ENCODE data around the gene FFAR1. TPM values are rescaled to one million over a fixed set of nuclear protein-coding genes. Genes with fewer than 3 reads are reported as not detected.

FFAR1 gene
- total and polyA plus RNA-seq, 2 experiments from 2014 or later, result not detected

DNA sequence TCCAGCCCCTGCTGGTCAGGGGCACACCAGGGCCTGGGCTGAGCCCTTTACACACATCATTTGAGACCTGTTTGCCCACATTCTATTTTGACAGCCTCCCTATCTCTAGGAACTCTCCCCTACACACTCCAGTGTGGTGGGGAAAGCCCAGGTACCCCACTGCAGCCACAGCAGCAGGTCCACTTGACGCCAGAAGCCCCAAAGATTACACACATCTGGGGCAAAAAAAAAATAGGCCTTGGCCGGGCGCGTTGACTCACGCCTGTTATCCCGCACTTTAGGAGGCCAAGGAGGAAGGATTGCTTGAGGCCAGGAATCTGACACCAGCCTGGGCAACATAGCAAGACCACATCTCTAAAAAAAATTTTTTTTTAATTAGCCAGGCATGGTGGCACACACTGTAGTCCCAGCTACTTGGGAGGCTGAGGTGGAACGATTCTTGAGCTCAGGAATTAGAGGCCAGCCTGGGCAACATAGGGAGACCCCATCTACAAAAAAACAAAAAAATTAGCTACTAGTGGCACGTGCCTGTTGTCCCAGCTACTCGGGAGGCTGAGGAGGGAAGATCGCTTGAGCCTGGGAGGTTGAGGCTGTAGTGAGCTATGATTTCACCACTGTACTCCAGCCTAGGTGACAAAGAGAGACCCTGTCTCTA lies 36.8 kb upstream of the FFAR1 start (continued):
- TF ChIP-seq, protein P1, sequence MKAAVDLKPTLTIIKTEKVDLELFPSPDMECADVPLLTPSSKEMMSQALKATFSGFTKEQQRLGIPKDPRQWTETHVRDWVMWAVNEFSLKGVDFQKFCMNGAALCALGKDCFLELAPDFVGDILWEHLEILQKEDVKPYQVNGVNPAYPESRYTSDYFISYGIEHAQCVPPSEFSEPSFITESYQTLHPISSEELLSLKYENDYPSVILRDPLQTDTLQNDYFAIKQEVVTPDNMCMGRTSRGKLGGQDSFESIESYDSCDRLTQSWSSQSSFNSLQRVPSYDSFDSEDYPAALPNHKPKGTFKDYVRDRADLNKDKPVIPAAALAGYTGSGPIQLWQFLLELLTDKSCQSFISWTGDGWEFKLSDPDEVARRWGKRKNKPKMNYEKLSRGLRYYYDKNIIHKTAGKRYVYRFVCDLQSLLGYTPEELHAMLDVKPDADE (IDR thresholded peaks at IDR 0.05), result no peak
- TF ChIP-seq, protein P2, sequence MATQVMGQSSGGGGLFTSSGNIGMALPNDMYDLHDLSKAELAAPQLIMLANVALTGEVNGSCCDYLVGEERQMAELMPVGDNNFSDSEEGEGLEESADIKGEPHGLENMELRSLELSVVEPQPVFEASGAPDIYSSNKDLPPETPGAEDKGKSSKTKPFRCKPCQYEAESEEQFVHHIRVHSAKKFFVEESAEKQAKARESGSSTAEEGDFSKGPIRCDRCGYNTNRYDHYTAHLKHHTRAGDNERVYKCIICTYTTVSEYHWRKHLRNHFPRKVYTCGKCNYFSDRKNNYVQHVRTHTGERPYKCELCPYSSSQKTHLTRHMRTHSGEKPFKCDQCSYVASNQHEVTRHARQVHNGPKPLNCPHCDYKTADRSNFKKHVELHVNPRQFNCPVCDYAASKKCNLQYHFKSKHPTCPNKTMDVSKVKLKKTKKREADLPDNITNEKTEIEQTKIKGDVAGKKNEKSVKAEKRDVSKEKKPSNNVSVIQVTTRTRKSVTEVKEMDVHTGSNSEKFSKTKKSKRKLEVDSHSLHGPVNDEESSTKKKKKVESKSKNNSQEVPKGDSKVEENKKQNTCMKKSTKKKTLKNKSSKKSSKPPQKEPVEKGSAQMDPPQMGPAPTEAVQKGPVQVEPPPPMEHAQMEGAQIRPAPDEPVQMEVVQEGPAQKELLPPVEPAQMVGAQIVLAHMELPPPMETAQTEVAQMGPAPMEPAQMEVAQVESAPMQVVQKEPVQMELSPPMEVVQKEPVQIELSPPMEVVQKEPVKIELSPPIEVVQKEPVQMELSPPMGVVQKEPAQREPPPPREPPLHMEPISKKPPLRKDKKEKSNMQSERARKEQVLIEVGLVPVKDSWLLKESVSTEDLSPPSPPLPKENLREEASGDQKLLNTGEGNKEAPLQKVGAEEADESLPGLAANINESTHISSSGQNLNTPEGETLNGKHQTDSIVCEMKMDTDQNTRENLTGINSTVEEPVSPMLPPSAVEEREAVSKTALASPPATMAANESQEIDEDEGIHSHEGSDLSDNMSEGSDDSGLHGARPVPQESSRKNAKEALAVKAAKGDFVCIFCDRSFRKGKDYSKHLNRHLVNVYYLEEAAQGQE (IDR thresholded peaks at IDR 0.05; ENCODE audit: unreplicated experiment), result no peak
- no peak for TF ChIP-seq EZH2 (IDR thresholded peaks at IDR 0.05; ENCODE audit: low read depth, unreplicated experiment)

DNA sequence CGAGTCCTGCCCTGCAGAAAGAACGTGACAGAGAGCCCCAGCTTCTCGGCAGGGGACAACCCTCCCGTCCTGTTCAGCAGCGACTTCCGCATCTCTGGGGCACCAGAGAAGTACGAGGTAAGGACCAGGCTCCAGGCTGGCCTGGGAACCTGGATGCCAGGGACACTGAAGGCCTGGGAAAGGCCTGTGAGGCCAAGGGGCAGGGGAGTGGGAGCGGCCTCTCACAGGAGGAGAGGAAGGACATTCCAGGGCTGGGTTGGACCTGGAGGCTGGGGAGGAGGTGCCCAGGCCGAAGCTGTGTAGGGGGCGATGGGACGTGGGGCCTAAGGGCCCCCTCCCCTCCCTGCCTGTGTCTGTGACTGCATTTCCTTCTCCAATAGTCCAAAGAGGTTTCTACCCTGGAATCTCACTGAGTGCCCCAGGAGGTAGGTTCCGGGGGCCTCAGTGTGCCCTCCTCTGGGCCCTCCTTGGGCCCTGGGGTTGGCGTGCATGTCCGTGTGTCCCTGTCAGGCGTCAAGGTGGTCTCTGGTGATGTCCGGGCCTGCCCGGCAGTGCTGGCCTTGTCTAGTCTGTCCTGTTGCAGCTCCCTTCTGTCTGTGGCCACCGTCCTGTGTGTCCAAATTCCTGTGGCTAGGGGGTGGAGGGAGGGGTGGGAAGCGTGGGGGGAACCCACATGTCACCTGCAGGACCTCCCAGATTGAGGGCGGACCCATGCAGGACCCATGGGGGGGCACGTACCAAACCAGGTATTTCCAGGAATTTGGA lies 35.6 kb upstream of the FFAR1 start:
- DNase-seq (ENCODE audit: low spot score), result no peak
- no peak overlapping the region for H3K27ac Mint-ChIP-seq
- no peaks in the 10 kb centered on the region; the same call in 2 of the 3 replicates for H3K4me1 Mint-ChIP-seq
- H3K9me3 Mint-ChIP-seq, result no peaks in the 10 kb centered on the region; the same call in 2 of the 3 replicates
- TF ChIP-seq POLR2AphosphoS5 (IDR thresholded peaks at IDR 0.05; ENCODE audit: low read depth) (no peak), STAT1 (IDR thresholded peaks at IDR 0.05; ENCODE audit: unreplicated experiment) (no peak), ZNF331 (CRISPR knock-in tag; IDR thresholded peaks at IDR 0.05; ENCODE audit: low read depth) (no peak)
- Histone ChIP-seq H3K4me1 (ENCODE audit: insufficient read depth) (no peaks in the 10 kb centered on the region), H3K27me3 (ENCODE audit: insufficient read depth) (no peaks in the 10 kb centered on the region), H3K4me3 (no peak overlapping the region), H3K9me2 (ENCODE audit: insufficient read depth) (no peaks in the 10 kb centered on the region), H3K4me2 (no peak overlapping the region), H3F3A (replicated peaks; ENCODE audit: low read depth) (no peaks in the 10 kb centered on the region), H2AFZ (no peak overlapping the region), H3K27ac (ENCODE audit: low read depth) (no peak overlapping the region), H4K20me1 (replicated peaks; ENCODE audit: insufficient read depth) (no peaks in the 10 kb centered on the region), H3K79me2 (replicated peaks; ENCODE audit: insufficient read depth) (no peaks in the 10 kb centered on the region), H3K36me3 (ENCODE audit: insufficient read depth) (no peaks in the 10 kb centered on the region)
- H3K27me3 Mint-ChIP-seq (ENCODE audit: insufficient read depth, low read depth, poor library complexity), result peaks cover 5% of the 10 kb centered on the region
- no peaks in the 10 kb centered on the region for H3K36me3 Mint-ChIP-seq (ENCODE audit: low read depth)
- H3K4me3 Mint-ChIP-seq, result no peak overlapping the region
- no peak for ATAC-seq

- Mint-ChIP-seq H3K27me3 (ENCODE audit: insufficient read depth, low read depth, poor library complexity) (peaks cover 4% of the 10 kb centered on the region), H3K36me3 (ENCODE audit: low read depth) (no peaks in the 10 kb centered on the region), H3K27ac (no peak overlapping the region), H3K4me1 (no peaks in the 10 kb centered on the region; the same call in 2 of the 3 replicates), H3K9me3 (no peaks in the 10 kb centered on the region; the same call in 2 of the 3 replicates), H3K4me3 (no peak overlapping the region)
- no peak overlapping the region for H3K4me2 ChIP-seq
- no peak overlapping the region for H3K4me3 ChIP-seq
- no peaks in the 10 kb centered on the region for H3K79me2 ChIP-seq (replicated peaks; ENCODE audit: insufficient read depth)
- no peak overlapping the region for H2AFZ ChIP-seq
- H3K9me2 ChIP-seq (ENCODE audit: insufficient read depth), result no peaks in the 10 kb centered on the region
- no peak overlapping the region for H3K27ac ChIP-seq (ENCODE audit: low read depth)
- H3K36me3 ChIP-seq (ENCODE audit: insufficient read depth), result no peaks in the 10 kb centered on the region
- DNase-seq (ENCODE audit: low spot score) (no peak), ATAC-seq (no peak)
- H3K4me1 ChIP-seq (ENCODE audit: insufficient read depth), result no peaks in the 10 kb centered on the region
- no peaks in the 10 kb centered on the region for H3K27me3 ChIP-seq (ENCODE audit: insufficient read depth)
- no peaks in the 10 kb centered on the region for H4K20me1 ChIP-seq (replicated peaks; ENCODE audit: insufficient read depth)
- no peaks in the 10 kb centered on the region for H3F3A ChIP-seq (replicated peaks; ENCODE audit: low read depth)
- TF ChIP-seq NANOG (IDR thresholded peaks at IDR 0.05; ENCODE audit: borderline replicate concordance), result no peak
- TF ChIP-seq, protein P1 (IDR thresholded peaks at IDR 0.05), result no peak
- no peak for TF ChIP-seq CREB1 (CRISPR knock-in tag; IDR thresholded peaks at IDR 0.05; ENCODE audit: low read depth)
- TF ChIP-seq POLR2AphosphoS5 (IDR thresholded peaks at IDR 0.05; ENCODE audit: low read depth), result no peak
- TF ChIP-seq STAT1 (IDR thresholded peaks at IDR 0.05; ENCODE audit: unreplicated experiment), result no peak
Measured at GRCh38 chr19:35313587-35313986, 34.1 kb upstream of the FFAR1 start.
